Stimulated activated naive CD8-positive, alpha-beta T cell treated with anti-CD3 and anti-CD28 coated beads, Interleukin-15, Interleukin-2, amounts not matched to agents 100 ng/mL and 50 ng/mL, for 24 hours (primary cell): ENCODE data around the gene LKAAEAR1.

Source experiments
- H3K27ac Mint-ChIP-seq: one replicate; pipeline ENCODE4 v1.8.0; 2021; ENCODE audit warnings: mild to moderate bottlenecking, mixed read lengths
- H3K27me3 Mint-ChIP-seq: one replicate; pipeline ENCODE4 v1.8.0; 2021; ENCODE audit warnings: mixed read lengths
- H3K36me3 Mint-ChIP-seq: one replicate; pipeline ENCODE4 v1.8.0; 2021; ENCODE audit warnings: low read depth, mixed read lengths
- H3K4me1 Mint-ChIP-seq: one replicate; pipeline ENCODE4 v1.8.0; 2021; ENCODE audit warnings: low read depth, mixed read lengths
- H3K4me3 Mint-ChIP-seq: one replicate; pipeline ENCODE4 v1.8.0; 2021; ENCODE audit warnings: mild to moderate bottlenecking, mixed read lengths
- H3K9me3 Mint-ChIP-seq: one replicate; pipeline ENCODE4 v1.8.0; 2021; ENCODE audit warnings: mixed read lengths

The LKAAEAR1 gene

GRCh38 chr20:64062596-64063388, 21.4 kb downstream of the LKAAEAR1 start, which contains the start of gene TCEA2:
TCEA2 (plus strand) TSS chr20:64063198; CDS start chr20:64063313, 115 bp downstream.
- H3K9me3 Mint-ChIP-seq: no peaks in the 10 kb centered on the region
- H3K36me3 Mint-ChIP-seq: no peaks in the 10 kb centered on the region
- peak within 1 kb of the TSS; percentile 79 for H3K27ac Mint-ChIP-seq
- H3K4me3 Mint-ChIP-seq: peak within 1 kb of the TSS; percentile 83
- peaks cover 56% of the 10 kb centered on the region for H3K4me1 Mint-ChIP-seq
- no peaks in the 10 kb centered on the region for H3K27me3 Mint-ChIP-seq

- Mint-ChIP-seq H3K27me3 (no peaks in the 10 kb centered on the region), H3K4me1 (peaks cover 58% of the 10 kb centered on the region), H3K4me3 (peak overlapping the region; percentile 83), H3K27ac (no peak overlapping the region), H3K36me3 (no peaks in the 10 kb centered on the region), H3K9me3 (no peaks in the 10 kb centered on the region)
These were observed 22.0 kb downstream of the LKAAEAR1 start for GRCh38 chr20:64062276-64062595.

GRCh38 chr20:64058536-64058935, 25.7 kb downstream of the LKAAEAR1 start:
- Mint-ChIP-seq H3K9me3 (no peaks in the 10 kb centered on the region), H3K4me3 (peak overlapping the region; percentile 45), H3K36me3 (no peaks in the 10 kb centered on the region), H3K27me3 (no peaks in the 10 kb centered on the region), H3K27ac (no peak overlapping the region), H3K4me1 (peaks cover 23% of the 10 kb centered on the region)

GRCh38 chr20:64057628-64058498, 26.3 kb downstream of the LKAAEAR1 start:
- H3K27me3 Mint-ChIP-seq: no peaks in the 10 kb centered on the region
- peak overlapping the region; percentile 57 for H3K4me3 Mint-ChIP-seq
- H3K9me3 Mint-ChIP-seq: no peaks in the 10 kb centered on the region
- H3K36me3 Mint-ChIP-seq: no peaks in the 10 kb centered on the region
- H3K27ac Mint-ChIP-seq: peak overlapping the region; percentile 45
- H3K4me1 Mint-ChIP-seq: peaks cover 23% of the 10 kb centered on the region

GRCh38 chr20:64056889-64057627, 27.1 kb downstream of the LKAAEAR1 start:
- Mint-ChIP-seq H3K36me3 (no peaks in the 10 kb centered on the region), H3K4me3 (peak overlapping the region; percentile 57), H3K4me1 (peaks cover 20% of the 10 kb centered on the region), H3K9me3 (no peaks in the 10 kb centered on the region), H3K27ac (peak overlapping the region; percentile 45), H3K27me3 (no peaks in the 10 kb centered on the region)

GRCh38 chr20:64056639-64056888, 27.6 kb downstream of the LKAAEAR1 start:
- Mint-ChIP-seq H3K4me3 (no peak overlapping the region), H3K9me3 (no peaks in the 10 kb centered on the region), H3K27me3 (peaks cover 4% of the 10 kb centered on the region), H3K4me1 (peaks cover 17% of the 10 kb centered on the region), H3K27ac (no peak overlapping the region), H3K36me3 (no peaks in the 10 kb centered on the region)

- Mint-ChIP-seq H3K4me3 (no peak overlapping the region), H3K4me1 (peaks cover 17% of the 10 kb centered on the region), H3K36me3 (no peaks in the 10 kb centered on the region), H3K27me3 (peaks cover 7% of the 10 kb centered on the region), H3K9me3 (no peaks in the 10 kb centered on the region), H3K27ac (no peak overlapping the region)
These were observed 28.1 kb downstream of the LKAAEAR1 start for GRCh38 chr20:64055893-64056638.

GRCh38 chr20:64055396-64055892, 28.8 kb downstream of the LKAAEAR1 start:
- Mint-ChIP-seq H3K4me3 (no peak overlapping the region), H3K9me3 (no peaks in the 10 kb centered on the region), H3K27ac (no peak overlapping the region), H3K4me1 (peaks cover 17% of the 10 kb centered on the region), H3K36me3 (no peaks in the 10 kb centered on the region), H3K27me3 (peaks cover 12% of the 10 kb centered on the region)

GRCh38 chr20:64053841-64054661, 30.1 kb downstream of the LKAAEAR1 start:
- H3K27ac Mint-ChIP-seq: no peak overlapping the region
- no peaks in the 10 kb centered on the region for H3K36me3 Mint-ChIP-seq
- H3K4me1 Mint-ChIP-seq: peaks cover 17% of the 10 kb centered on the region
- H3K9me3 Mint-ChIP-seq: no peaks in the 10 kb centered on the region
- peaks cover 13% of the 10 kb centered on the region for H3K27me3 Mint-ChIP-seq
- H3K4me3 Mint-ChIP-seq: no peak overlapping the region

- no peaks in the 10 kb centered on the region for H3K9me3 Mint-ChIP-seq
- peaks cover 13% of the 10 kb centered on the region for H3K27me3 Mint-ChIP-seq
- H3K4me1 Mint-ChIP-seq: peaks cover 12% of the 10 kb centered on the region
- H3K27ac Mint-ChIP-seq: no peak overlapping the region
- H3K4me3 Mint-ChIP-seq: no peak overlapping the region
- no peaks in the 10 kb centered on the region for H3K36me3 Mint-ChIP-seq
These were observed 31.0 kb downstream of the LKAAEAR1 start for GRCh38 chr20:64052987-64053840.

- H3K27me3 Mint-ChIP-seq: peaks cover 15% of the 10 kb centered on the region
- H3K4me3 Mint-ChIP-seq: no peak overlapping the region
- no peak overlapping the region for H3K27ac Mint-ChIP-seq
- peaks cover 3% of the 10 kb centered on the region for H3K4me1 Mint-ChIP-seq
- no peaks in the 10 kb centered on the region for H3K9me3 Mint-ChIP-seq
- no peaks in the 10 kb centered on the region for H3K36me3 Mint-ChIP-seq
These were observed 31.9 kb downstream of the LKAAEAR1 start for GRCh38 chr20:64052326-64052722.

GRCh38 chr20:64051561-64052325, 32.5 kb downstream of the LKAAEAR1 start:
- H3K9me3 Mint-ChIP-seq: no peaks in the 10 kb centered on the region
- no peaks in the 10 kb centered on the region for H3K36me3 Mint-ChIP-seq
- peaks cover under 1% of the 10 kb centered on the region for H3K4me1 Mint-ChIP-seq
- H3K27ac Mint-ChIP-seq: no peak overlapping the region
- peaks cover 21% of the 10 kb centered on the region for H3K27me3 Mint-ChIP-seq
- H3K4me3 Mint-ChIP-seq: no peak overlapping the region
